Measurements from ENCODE around the gene ACTL7B.
"Not testable (repeated sequence)": the region's sequence is repeated elsewhere in the genome, so short reads cannot be mapped to it uniquely, and the experiment has no call there.

Gene ACTL7B

GRCh38 chr9:108855888-108856287 lies at the start of gene ACTL7B:
ACTL7B (minus strand) TSS chr9:108855986; CDS start chr9:108855930, 56 bp downstream.
- DNase-seq (ENCODE audit: low read depth) = no peak
- H3K4me3 ChIP-seq (ENCODE audit: low read length) = no peak within 1 kb of the TSS
- no peak for TF ChIP-seq CTCF (conservative IDR thresholded peaks at IDR 0.05; ENCODE audit: low read depth, low read length)

- no peak for DNase-seq (ENCODE audit: low read depth)
- no peak overlapping the region for H3K4me3 ChIP-seq (ENCODE audit: low read length)
- TF ChIP-seq CTCF (conservative IDR thresholded peaks at IDR 0.05; ENCODE audit: low read depth, low read length) = no peak
These were observed 49.7 kb upstream of the ACTL7B start for GRCh38 chr9:108905494-108905893.

- no peak for TF ChIP-seq CTCF (conservative IDR thresholded peaks at IDR 0.05; ENCODE audit: low read depth, low read length)
- no peak for DNase-seq (ENCODE audit: low read depth)
- no peak overlapping the region for H3K4me3 ChIP-seq (ENCODE audit: low read length)
These were observed 48.4 kb upstream of the ACTL7B start for GRCh38 chr9:108904161-108904560.

- H3K4me3 ChIP-seq (ENCODE audit: low read length) = no peak overlapping the region
- no peak for DNase-seq (ENCODE audit: low read depth)
- no peak for TF ChIP-seq CTCF (conservative IDR thresholded peaks at IDR 0.05; ENCODE audit: low read depth, low read length)
These were observed 47.8 kb upstream of the ACTL7B start for GRCh38 chr9:108903420-108904103.

GRCh38 chr9:108900176-108900575 lies 44.4 kb upstream of the ACTL7B start:
- H3K4me3 ChIP-seq (ENCODE audit: low read length) = no peak overlapping the region
- no peak for DNase-seq (ENCODE audit: low read depth)
- TF ChIP-seq CTCF (conservative IDR thresholded peaks at IDR 0.05; ENCODE audit: low read depth, low read length) = no peak

- H3K4me3 ChIP-seq (ENCODE audit: low read length); DNase-seq (ENCODE audit: low read depth): not testable (repeated sequence)
These were observed 43.4 kb upstream of the ACTL7B start for GRCh38 chr9:108899023-108899695.

GRCh38 chr9:108897324-108898096 lies 41.7 kb upstream of the ACTL7B start:
- no peak for DNase-seq (ENCODE audit: low read depth)
- no peak overlapping the region for H3K4me3 ChIP-seq (ENCODE audit: low read length)
- no peak for TF ChIP-seq CTCF (conservative IDR thresholded peaks at IDR 0.05; ENCODE audit: low read depth, low read length)

All from retinal pigment epithelial cell (primary cell).